HepG2 (cell line): ENCODE measurements around the gene EIF3A. TPM values are rescaled to one million over a fixed set of nuclear protein-coding genes. Genes with fewer than 3 reads are reported as not detected.
A peak's percentile ranks its signal among the peaks of the same experiment; 100 is the strongest.

Experiments
- CBX5 ChIP-seq: sonication (generic); formaldehyde crosslinking; IDR thresholded peaks from 2 replicates; pipeline ENCODE4 v1.4.0; 2020; ENCODE audit warnings: missing genetic modification reagents, borderline replicate concordance
- CEBPZ ChIP-seq: IDR thresholded peaks from 2 replicates; pipeline ENCODE4 v1.6.1; 2012; ENCODE audit warnings: low read length, improper control_type of control experiment
- ETS1 ChIP-seq: sonication (generic); formaldehyde crosslinking; IDR thresholded peaks from 2 replicates; pipeline ENCODE4 v1.4.0; 2020; ENCODE audit warnings: missing genetic modification reagents
- GZF1 ChIP-seq: sonication (generic); formaldehyde crosslinking; IDR thresholded peaks from 2 replicates; pipeline ENCODE4 v1.5.1; 2020; ENCODE audit warnings: mild to moderate bottlenecking, missing genetic modification reagents
- HDAC6 ChIP-seq: fragments of 200-600 bp; sonication (generic); IDR thresholded peaks from 2 replicates; pipeline ENCODE4 v1.7.0; 2017; ENCODE audit warnings: mild to moderate bottlenecking, antibody characterized with exemption, low read length, low read depth
- HIC2 ChIP-seq: sonication (generic); formaldehyde crosslinking; IDR thresholded peaks from 2 replicates; pipeline ENCODE4 v1.9.0; 2022; ENCODE audit warnings: low read depth, missing genetic modification reagents
- HMGA1 ChIP-seq: sonication (generic); formaldehyde crosslinking; conservative IDR thresholded peaks from 2 replicates; pipeline ENCODE4 v1.4.0; 2020; ENCODE audit warnings: missing genetic modification reagents
- MXI1 ChIP-seq: IDR thresholded peaks from 3 replicates; pipeline ENCODE4 v1.6.1; 2012; ENCODE audit warnings: low read depth, low read length, inconsistent platforms, borderline replicate concordance
- RNF2 ChIP-seq: fragments of 450-650 bp; conservative IDR thresholded peaks from 2 replicates; pipeline ENCODE4 v1.6.1; 2016; ENCODE audit warnings: low read depth
- SP1 ChIP-seq, 2 experiments: fragments of 450-650 bp in 1 of 2; sonication (generic) in 1 of 2; formaldehyde crosslinking in 1 of 2; IDR thresholded peaks; 2 replicates each; pipeline versions ENCODE4 v1.4.0 to v1.6.1; 2016 to 2020; ENCODE audit warnings: missing genetic modification reagents in 1 of 2
- SP2 ChIP-seq: sonication (generic); formaldehyde crosslinking; IDR thresholded peaks from 2 replicates; pipeline ENCODE4 v1.5.1; 2020; ENCODE audit warnings: mild to moderate bottlenecking, missing genetic modification reagents
- TBL1XR1 ChIP-seq: fragments of 150-350 bp; IDR thresholded peaks from 2 replicates; pipeline ENCODE4 v1.6.1; 2014; ENCODE audit warnings: borderline replicate concordance, low read length; ENCODE audit not compliant: partially characterized antibody
- THAP7 ChIP-seq: sonication (generic); formaldehyde crosslinking; IDR thresholded peaks from 2 replicates; pipeline ENCODE4 v1.8.1; 2023; ENCODE audit warnings: mild to moderate bottlenecking, missing genetic modification reagents
- TRIM24 ChIP-seq: sonication (generic); formaldehyde crosslinking; IDR thresholded peaks from 2 replicates; pipeline ENCODE4 v1.8.0; 2022; ENCODE audit warnings: mild to moderate bottlenecking, missing genetic modification reagents
- ZNF33B ChIP-seq: sonication (generic); formaldehyde crosslinking; IDR thresholded peaks from 2 replicates; pipeline ENCODE4 v1.5.1; 2020; ENCODE audit warnings: mild to moderate bottlenecking, missing genetic modification reagents
- ZNF580 ChIP-seq: IDR thresholded peaks from 2 replicates; pipeline ENCODE4 v1.6.1; 2016; ENCODE audit warnings: low read depth, borderline replicate concordance
- ZNF770 ChIP-seq: sonication (generic); formaldehyde crosslinking; IDR thresholded peaks from 2 replicates; pipeline ENCODE4 v1.5.0; 2020; ENCODE audit warnings: mild to moderate bottlenecking, missing genetic modification reagents
- ZNF781 ChIP-seq: sonication (generic); formaldehyde crosslinking; IDR thresholded peaks from 2 replicates; pipeline ENCODE4 v1.5.1; 2020; ENCODE audit warnings: borderline replicate concordance, mild to moderate bottlenecking, missing genetic modification reagents; ENCODE audit errors: not compliant biosample characterization
- ZSCAN12 ChIP-seq: sonication (generic); formaldehyde crosslinking; IDR thresholded peaks from 2 replicates; pipeline ENCODE4 v1.9.0; 2021; ENCODE audit warnings: mild to moderate bottlenecking, missing genetic modification reagents
- polyA plus RNA-seq, 8 experiments: library from polyadenylated mRNA; depleted of rRNA in 3 of 8; stranded (reverse) in 7 of 8; unstranded in 1 of 8; fragments of >200 nt; fragmentation: Illumina TruSeq in 4 of 8; extraction: Trizol in 4 of 8; gene quantifications; 2 replicates each; pipeline versions ENCODE4 v1.2.1 to v1.2.3, GENCODE V29; 2011 to 2016; ENCODE audit warnings: low read depth in 4 of 8, missing spikeins in 1 of 8, mixed read lengths in 1 of 8; ENCODE audit not compliant: insufficient read depth in 1 of 8
- total RNA-seq, 5 experiments: library from RNA; depleted of rRNA; stranded (reverse); fragments of >200 nt; fragmentation: Illumina TruSeq; extraction: Trizol; gene quantifications; 2 replicates each; pipeline ENCODE4 v1.2.3, GENCODE V29; 2016; ENCODE audit warnings: low read depth in 1 of 5

EIF3A gene
- total and polyA plus RNA-seq, 2 of the 13 experiments (the other 11 are each of a cell fraction or from before 2014, with no cell fraction given) = 25.6 to 117 TPM

- TF ChIP-seq MXI1 (peak; percentile 85), SP2 (no peak), ZNF33B (peak; percentile 43), ZNF770 (CRISPR knock-in tag) (peak; percentile 28; the same call in 1 of the 2 replicates), HIC2 (CRISPR knock-in tag) (no peak), SP1 (IDR thresholded peaks at IDR 0.05) (no peak), SP1 (CRISPR knock-in tag; IDR thresholded peaks at IDR 0.05) (peak; percentile 80), RNF2 (peak; percentile 84; the same call in 1 of the 2 replicates), ZNF781 (no peak), HDAC6 (no peak), ZSCAN12 (no peak), GZF1 (CRISPR knock-in tag) (no peak), THAP7 (peak; percentile 45; the same call in 1 of the 2 replicates), ZNF580 (peak; percentile 40; the same call in 1 of the 2 replicates), ETS1 (CRISPR knock-in tag) (no peak), HMGA1 (CRISPR knock-in tag) (no peak), TRIM24 (CRISPR knock-in tag) (no peak), TBL1XR1 (no peak), CEBPZ (no peak), CBX5 (no peak)
Measured at GRCh38 chr10:119080521-119081259, at the start of gene EIF3A (continued).
